GM13976 (cell line): ENCODE data around the gene ANKRD28.
A peak's percentile ranks its signal among the peaks of the same experiment; 100 is the strongest.

ENCODE experiments used
- DNase-seq: peaks from one replicate; pipeline ENCODE4 v3.0.0; 2012; ENCODE audit warnings: low spot score
- in situ Hi-C: fragments of 300-500 bp; cut with MboI; formaldehyde crosslinking; loops from one replicate; pipeline ENCODE4 v1.12.0; 2022; ENCODE audit warnings: low sequenced_read_pairs, mixed read lengths, inconsistent platforms; ENCODE audit not compliant: unreplicated experiment
- TF ChIP-seq, protein P1 (sequence below): IDR thresholded peaks from 2 replicates; pipeline ENCODE4 v1.5.1; 2012; ENCODE audit warnings: borderline replicate concordance, mild to moderate bottlenecking; ENCODE audit not compliant: insufficient read depth; ENCODE audit errors: extremely low read depth, missing control alignments, control extremely low read depth

Gene ANKRD28

DNA sequence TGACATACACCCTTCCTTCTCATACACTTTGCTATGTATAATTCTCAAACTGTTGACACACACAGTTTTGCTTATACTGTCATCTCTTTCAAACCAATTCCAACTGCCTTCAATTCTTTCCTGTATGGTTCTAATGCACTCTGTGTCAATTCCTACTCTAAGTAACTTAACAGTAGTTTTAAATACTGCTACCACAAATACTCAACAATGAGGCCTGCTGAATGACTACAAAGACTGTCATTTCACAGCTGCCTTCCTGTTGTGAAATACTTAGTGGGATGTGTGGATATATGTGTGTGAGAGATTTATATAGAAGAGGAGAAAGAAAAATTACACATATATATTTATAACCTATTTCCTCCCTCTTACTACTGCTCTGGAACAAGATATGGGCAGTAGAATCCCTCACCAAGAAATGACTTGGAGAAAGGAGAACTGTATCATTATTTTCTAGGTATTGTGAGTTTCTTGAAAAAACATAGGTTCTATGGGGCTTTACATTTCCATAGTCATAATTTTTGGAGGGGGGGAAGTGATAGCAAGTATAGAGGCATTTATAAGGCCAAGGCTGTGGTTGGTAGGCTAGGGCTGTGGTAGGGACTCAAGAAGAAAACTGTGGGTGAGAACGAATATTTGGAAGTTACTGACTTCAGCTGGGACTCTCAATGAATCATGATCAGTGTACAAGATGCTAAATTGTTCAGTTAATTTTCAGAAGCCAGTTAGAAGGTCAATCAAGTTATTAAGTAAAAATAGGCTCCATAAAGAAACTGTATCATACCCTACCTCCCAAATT, 88.7 kb downstream of the ANKRD28 start:
- in situ Hi-C loops, result no loop called here
- TF ChIP-seq, protein P1, sequence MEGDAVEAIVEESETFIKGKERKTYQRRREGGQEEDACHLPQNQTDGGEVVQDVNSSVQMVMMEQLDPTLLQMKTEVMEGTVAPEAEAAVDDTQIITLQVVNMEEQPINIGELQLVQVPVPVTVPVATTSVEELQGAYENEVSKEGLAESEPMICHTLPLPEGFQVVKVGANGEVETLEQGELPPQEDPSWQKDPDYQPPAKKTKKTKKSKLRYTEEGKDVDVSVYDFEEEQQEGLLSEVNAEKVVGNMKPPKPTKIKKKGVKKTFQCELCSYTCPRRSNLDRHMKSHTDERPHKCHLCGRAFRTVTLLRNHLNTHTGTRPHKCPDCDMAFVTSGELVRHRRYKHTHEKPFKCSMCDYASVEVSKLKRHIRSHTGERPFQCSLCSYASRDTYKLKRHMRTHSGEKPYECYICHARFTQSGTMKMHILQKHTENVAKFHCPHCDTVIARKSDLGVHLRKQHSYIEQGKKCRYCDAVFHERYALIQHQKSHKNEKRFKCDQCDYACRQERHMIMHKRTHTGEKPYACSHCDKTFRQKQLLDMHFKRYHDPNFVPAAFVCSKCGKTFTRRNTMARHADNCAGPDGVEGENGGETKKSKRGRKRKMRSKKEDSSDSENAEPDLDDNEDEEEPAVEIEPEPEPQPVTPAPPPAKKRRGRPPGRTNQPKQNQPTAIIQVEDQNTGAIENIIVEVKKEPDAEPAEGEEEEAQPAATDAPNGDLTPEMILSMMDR, result no peak
- no peak for DNase-seq

DNA sequence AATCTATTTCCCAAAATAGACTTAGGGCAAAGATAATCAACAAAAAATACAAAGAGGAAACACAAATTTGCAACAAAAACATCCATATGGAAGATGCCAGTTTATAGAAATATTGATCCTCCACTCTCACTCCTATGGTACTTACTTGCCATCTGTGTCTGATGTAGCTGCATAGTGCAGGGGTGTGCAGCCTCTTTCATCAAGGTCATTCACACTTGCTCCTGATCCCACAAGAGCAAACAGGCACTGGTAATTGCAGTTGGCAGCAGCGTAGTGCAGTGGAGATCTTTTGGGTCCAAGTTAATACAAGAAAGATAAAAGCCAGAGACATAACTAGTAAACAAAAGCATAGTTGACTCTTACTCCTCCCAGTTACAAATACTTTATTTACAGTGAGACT, 90.0 kb downstream of the ANKRD28 start:
- in situ Hi-C loops, result no loop called here
- TF ChIP-seq, protein P1, result no peak
- no peak for DNase-seq

DNA sequence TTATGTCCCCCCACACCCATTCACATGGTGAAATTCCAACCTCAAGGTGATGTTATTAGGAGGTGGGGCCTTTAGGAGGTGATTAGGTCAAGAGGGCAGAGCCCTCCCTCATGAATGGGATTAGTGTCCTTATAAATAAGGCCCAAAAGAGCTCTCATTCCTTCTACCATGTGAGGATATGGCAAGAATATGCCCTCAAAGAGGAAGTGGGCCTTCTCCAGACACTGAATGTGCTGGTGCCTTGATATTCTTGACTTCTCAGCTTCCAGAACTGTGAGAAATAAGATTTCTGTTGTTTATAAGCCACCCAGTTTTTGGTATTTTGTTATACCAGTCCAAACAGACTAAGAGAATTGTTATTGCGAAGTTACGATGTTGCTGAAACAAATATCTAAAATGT, 94.4 kb downstream of the ANKRD28 start:
- TF ChIP-seq, protein P1, result no peak
- DNase-seq, result no peak
- in situ Hi-C loops, result no loop called here

DNA sequence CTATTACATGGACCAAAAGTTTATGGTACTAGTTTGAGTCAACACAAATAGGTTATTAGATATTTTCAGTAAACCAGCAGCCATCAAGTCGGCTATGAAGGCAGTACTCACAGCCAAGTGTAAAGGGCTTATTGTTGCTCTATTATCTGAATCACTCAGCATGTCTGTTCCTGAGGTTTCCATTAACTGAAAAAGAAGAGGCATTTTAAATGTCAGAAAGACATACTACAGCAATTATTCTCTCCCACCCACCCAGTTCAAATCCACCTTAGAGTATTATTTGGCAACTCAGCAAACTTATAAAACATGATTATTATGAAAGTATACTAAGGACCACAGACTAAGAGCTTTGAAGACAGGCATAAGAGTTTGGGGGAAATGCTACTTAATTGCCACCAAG, 103.2 kb downstream of the ANKRD28 start:
- in situ Hi-C loops, result no loop called here
- no peak for DNase-seq

DNA sequence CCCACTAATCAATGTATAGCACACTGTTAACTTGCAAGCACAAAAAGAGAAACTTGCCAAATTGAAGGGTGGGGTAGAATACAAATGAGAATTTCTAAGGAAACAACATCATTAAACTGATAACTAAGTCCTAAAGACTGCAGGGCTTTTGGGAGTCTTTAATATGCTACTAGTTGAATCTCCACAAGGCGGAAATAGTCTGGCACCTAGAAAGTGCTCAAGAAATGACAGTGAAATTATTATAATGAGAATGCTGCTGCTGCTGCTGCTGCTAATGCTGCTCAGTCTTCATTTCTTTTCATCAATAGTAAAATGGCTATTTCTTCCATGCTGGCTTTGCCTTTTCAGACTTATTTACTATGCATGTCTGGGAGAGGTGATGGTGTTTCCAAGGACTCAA, 104.4 kb downstream of the ANKRD28 start:
- TF ChIP-seq, protein P1, result no peak
- in situ Hi-C loops, result no loop called here
- peak; percentile 8 for DNase-seq

More for the DNA sequence above, 103.2 kb downstream of the ANKRD28 start:
- TF ChIP-seq, protein P1, result no peak

DNA sequence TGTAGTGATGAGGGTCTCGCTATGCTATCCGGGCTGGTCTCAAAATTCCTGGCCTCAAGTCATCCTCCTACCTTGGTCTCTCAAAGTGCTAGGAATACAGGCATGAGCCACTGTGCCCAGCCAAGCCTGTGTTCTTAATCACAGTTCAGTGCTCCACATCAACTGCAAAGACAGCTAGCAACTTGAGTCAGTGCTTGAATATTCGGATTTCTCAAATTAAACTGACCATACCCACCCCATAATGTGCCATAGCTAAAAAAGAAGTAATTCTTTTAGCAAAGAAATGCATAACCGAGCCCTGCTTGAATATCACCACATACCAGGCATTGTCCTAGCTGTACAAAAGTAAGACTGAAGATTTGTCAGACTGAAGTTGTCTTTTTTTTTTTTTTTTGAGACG, 107.0 kb downstream of the ANKRD28 start:
- TF ChIP-seq, protein P1, result no peak
- in situ Hi-C loops, result no loop called here
- DNase-seq, result no peak
